ENCODE results near the gene B3GALT6. TPM values are rescaled to one million over a fixed set of nuclear protein-coding genes. Genes with fewer than 3 reads are reported as not detected.

Gene B3GALT6
- total and polyA plus RNA-seq, 2 experiments from 2014 or later, result 28.9 to 36.3 TPM

DNA sequence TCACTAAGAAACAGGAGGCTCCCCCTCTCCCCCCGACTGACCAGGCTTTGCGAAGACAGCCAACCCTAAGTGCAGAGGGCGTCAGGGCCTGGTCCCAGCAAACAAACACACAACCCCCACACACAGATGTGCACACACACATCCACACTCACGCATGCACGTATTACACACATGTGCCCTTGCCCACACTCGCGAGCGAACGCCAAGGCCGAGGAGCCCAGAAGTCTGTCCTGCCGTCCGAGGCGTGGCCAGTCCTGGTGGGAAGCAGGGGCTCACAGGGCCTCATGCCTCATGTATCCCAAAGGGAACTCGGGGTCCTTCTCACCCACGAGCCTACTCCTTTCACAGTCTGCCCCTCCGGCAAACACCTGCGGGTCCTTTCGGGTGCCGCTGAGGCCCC lies 2.3 kb upstream of the B3GALT6 start:
- TF ChIP-seq EZH2phosphoT487 (IDR thresholded peaks at IDR 0.05; ENCODE audit: low read depth, severe bottlenecking, unreplicated experiment) (no peak), EZH2 (IDR thresholded peaks at IDR 0.05; ENCODE audit: borderline replicate concordance) (no peak)
- TF ChIP-seq, protein P1, sequence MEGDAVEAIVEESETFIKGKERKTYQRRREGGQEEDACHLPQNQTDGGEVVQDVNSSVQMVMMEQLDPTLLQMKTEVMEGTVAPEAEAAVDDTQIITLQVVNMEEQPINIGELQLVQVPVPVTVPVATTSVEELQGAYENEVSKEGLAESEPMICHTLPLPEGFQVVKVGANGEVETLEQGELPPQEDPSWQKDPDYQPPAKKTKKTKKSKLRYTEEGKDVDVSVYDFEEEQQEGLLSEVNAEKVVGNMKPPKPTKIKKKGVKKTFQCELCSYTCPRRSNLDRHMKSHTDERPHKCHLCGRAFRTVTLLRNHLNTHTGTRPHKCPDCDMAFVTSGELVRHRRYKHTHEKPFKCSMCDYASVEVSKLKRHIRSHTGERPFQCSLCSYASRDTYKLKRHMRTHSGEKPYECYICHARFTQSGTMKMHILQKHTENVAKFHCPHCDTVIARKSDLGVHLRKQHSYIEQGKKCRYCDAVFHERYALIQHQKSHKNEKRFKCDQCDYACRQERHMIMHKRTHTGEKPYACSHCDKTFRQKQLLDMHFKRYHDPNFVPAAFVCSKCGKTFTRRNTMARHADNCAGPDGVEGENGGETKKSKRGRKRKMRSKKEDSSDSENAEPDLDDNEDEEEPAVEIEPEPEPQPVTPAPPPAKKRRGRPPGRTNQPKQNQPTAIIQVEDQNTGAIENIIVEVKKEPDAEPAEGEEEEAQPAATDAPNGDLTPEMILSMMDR (IDR thresholded peaks at IDR 0.05; ENCODE audit: poor library complexity), result no peak
- WGBS (ENCODE audit: low lambda C conversion rate, missing lambda C conversion rate), result 95% methylated on average over 19 of the region's 19 CpGs
- no peak overlapping the region for H2AFZ ChIP-seq
- H3K9me3 ChIP-seq (ENCODE audit: low read depth), result no peaks in the 10 kb centered on the region
- peaks cover 38% of the 10 kb centered on the region for H4K20me1 ChIP-seq (ENCODE audit: insufficient read depth, poor library complexity, severe bottlenecking)
- H3K36me3 ChIP-seq (replicated peaks; ENCODE audit: insufficient read depth, low read depth), result no peaks in the 10 kb centered on the region
- peaks cover 78% of the 10 kb centered on the region for H3K79me2 ChIP-seq
- no peaks in the 10 kb centered on the region for H3K27me3 ChIP-seq
- DNase-seq (ENCODE audit: low spot score), result no peak
- H3K9me2 ChIP-seq (replicated peaks; ENCODE audit: insufficient read depth), result no peaks in the 10 kb centered on the region
- peak overlapping the region; percentile 95 for H3K27ac ChIP-seq
- H3K4me1 ChIP-seq (ENCODE audit: insufficient read depth), result peaks cover 18% of the 10 kb centered on the region
- H3K4me2 ChIP-seq, result peak overlapping the region; percentile 91
- H3K4me3 ChIP-seq, result no peak overlapping the region

GRCh38 chr1:1230656-1231399 lies 1.2 kb upstream of the B3GALT6 start:
- Histone ChIP-seq H3K27me3 (no peaks in the 10 kb centered on the region), H3K4me3 (peak overlapping the region; percentile 86), H3K27ac (peak overlapping the region; percentile 95), H3K9me2 (replicated peaks; ENCODE audit: insufficient read depth) (no peaks in the 10 kb centered on the region), H4K20me1 (ENCODE audit: insufficient read depth, poor library complexity, severe bottlenecking) (peaks cover 28% of the 10 kb centered on the region), H3K4me2 (peak overlapping the region; percentile 91), H3K79me2 (peaks cover 72% of the 10 kb centered on the region), H3K4me1 (ENCODE audit: insufficient read depth) (peaks cover 18% of the 10 kb centered on the region), H3K36me3 (replicated peaks; ENCODE audit: insufficient read depth, low read depth) (no peaks in the 10 kb centered on the region), H3K9me3 (ENCODE audit: low read depth) (no peaks in the 10 kb centered on the region), H2AFZ (peak overlapping the region; percentile 47)
- TF ChIP-seq EZH2 (IDR thresholded peaks at IDR 0.05; ENCODE audit: borderline replicate concordance) (no peak), EZH2phosphoT487 (IDR thresholded peaks at IDR 0.05; ENCODE audit: low read depth, severe bottlenecking, unreplicated experiment) (no peak)
- TF ChIP-seq, protein P1 (IDR thresholded peaks at IDR 0.05; ENCODE audit: poor library complexity), result peak; percentile 26
- peak; percentile 81 for DNase-seq (ENCODE audit: low spot score)
- WGBS (ENCODE audit: low lambda C conversion rate, missing lambda C conversion rate), result 22% methylated on average over 24 of the region's 24 CpGs

DNA sequence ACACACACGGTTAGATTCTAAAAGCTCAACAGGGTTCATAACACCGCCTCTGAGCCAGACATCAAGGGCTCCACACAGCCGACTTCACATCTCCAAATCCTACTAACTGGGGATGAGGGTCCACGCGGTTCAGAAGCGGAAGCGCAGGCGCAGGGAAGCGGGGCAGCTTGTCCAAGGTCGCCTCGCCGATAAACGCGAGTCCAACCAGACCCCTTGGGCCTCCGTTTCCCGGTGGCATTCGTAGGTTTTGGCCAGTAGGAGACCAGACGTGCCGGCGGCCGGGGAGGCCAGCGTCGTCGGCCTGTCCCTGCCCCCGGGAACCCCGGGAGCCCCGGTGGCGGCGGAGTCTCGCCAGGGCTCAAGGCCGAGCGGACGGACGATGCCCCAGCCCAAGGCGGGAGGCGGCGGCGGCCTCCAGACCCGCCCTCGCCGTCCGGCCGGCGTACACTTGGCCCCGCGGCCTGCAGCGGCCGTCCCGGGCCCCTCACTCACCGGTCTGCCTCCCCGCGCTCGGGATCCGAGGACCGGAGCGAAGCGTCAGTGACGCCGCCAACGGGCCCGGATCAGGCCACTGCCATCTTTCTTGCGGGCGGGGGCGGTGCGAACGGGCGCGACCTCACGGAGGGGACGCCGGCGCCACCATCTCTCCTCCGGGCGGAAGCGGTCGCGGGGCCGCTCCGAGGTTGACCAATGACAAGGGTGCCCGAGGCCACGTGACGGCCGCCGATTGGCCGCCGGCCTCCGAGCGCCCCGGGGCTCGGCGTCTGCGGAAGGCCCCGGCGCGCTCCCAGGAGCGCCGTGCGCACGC lies 433 bp upstream of the B3GALT6 start, which contains the start of gene SDF4:
Gene SDF4, minus strand, starts transcription at position 602 of the 808 bp plus-strand sequence. CDS start 3,229 bp downstream, outside the sequence.
- peaks cover 21% of the 10 kb centered on the region for H4K20me1 ChIP-seq (ENCODE audit: insufficient read depth, poor library complexity, severe bottlenecking)
- H3K4me1 ChIP-seq (ENCODE audit: insufficient read depth), result peaks cover 23% of the 10 kb centered on the region
- H3K27me3 ChIP-seq, result no peaks in the 10 kb centered on the region
- H3K4me2 ChIP-seq, result peak within 1 kb of the TSS; percentile 91
- peak within 1 kb of the TSS; percentile 47 for H2AFZ ChIP-seq
- under 1% methylated on average over 79 of the region's 99 CpGs for WGBS (ENCODE audit: low lambda C conversion rate, missing lambda C conversion rate)
- DNase-seq (ENCODE audit: low spot score), result peak; percentile 99
- H3K36me3 ChIP-seq (replicated peaks; ENCODE audit: insufficient read depth, low read depth), result no peaks in the 10 kb centered on the region
- H3K9me2 ChIP-seq (replicated peaks; ENCODE audit: insufficient read depth), result no peaks in the 10 kb centered on the region
- peak within 1 kb of the TSS; percentile 86 for H3K4me3 ChIP-seq
- peak within 1 kb of the TSS; percentile 95 for H3K27ac ChIP-seq
- peaks cover 65% of the 10 kb centered on the region for H3K79me2 ChIP-seq
- no peaks in the 10 kb centered on the region for H3K9me3 ChIP-seq (ENCODE audit: low read depth)
- no peak for TF ChIP-seq EZH2 (IDR thresholded peaks at IDR 0.05; ENCODE audit: borderline replicate concordance)
- TF ChIP-seq, protein P1 (IDR thresholded peaks at IDR 0.05; ENCODE audit: poor library complexity), result no peak
- no peak for TF ChIP-seq EZH2phosphoT487 (IDR thresholded peaks at IDR 0.05; ENCODE audit: low read depth, severe bottlenecking, unreplicated experiment)

All from hepatocyte (in vitro differentiated cells).